GM12878 (cell line): ENCODE results near the gene GOLIM4. TPM values are rescaled to one million over a fixed set of nuclear protein-coding genes. Genes with fewer than 3 reads are reported as not detected.

Source experiments
- ATAC-seq: fragments of 200-7000 bp; cut with Tn5 transposase; 3 replicates; pipeline ENCODE4 v1.9.1; 2020; ENCODE audit warnings: mild to moderate bottlenecking, moderate library complexity
- BruUV-seq: library from RNA; stranded (reverse); fragments of 400-500 nt; replicated peaks from 2 replicates; lab custom pipeline; 2021; lab: Mats Ljungman, UMichigan
- CTCF ChIA-PET: fragments of 300-600 bp; sonication (Branson Sonifier 250); formaldehyde crosslinking; extraction: SDS; loops from one replicate; lab custom pipeline; 2021; ENCODE audit warnings: inconsistent platforms; lab: Yijun Ruan, JAX
- POLR2A ChIA-PET: fragments of 350-600 bp; formaldehyde crosslinking; extraction: SDS; loops from one replicate; lab custom pipeline; 2021; ENCODE audit warnings: inconsistent platforms; lab: Charles Lee
- RAD21 ChIA-PET: fragments of 300-600 bp; sonication (Branson Sonifier 250); formaldehyde crosslinking; loops from one replicate; lab custom pipeline; 2023; ENCODE audit warnings: antibody characterized with exemption; ENCODE audit not compliant: unreplicated experiment; lab: Charles Lee
- SMC1A ChIA-PET: fragments of 300-600 bp; sonication (Branson Sonifier 250); formaldehyde crosslinking; loops from one replicate; lab custom pipeline; 2023; ENCODE audit not compliant: unreplicated experiment, uncharacterized antibody; lab: Charles Lee
- DNase-seq: peaks from one replicate; pipeline ENCODE4 v3.0.0-alpha.2; 2011; ENCODE audit warnings: low read depth, low spot score
- FAIRE-seq: peaks from 3 replicates; lab custom pipeline; 2011; peaks lifted over from hg19 to GRCh38; lab: Jason Lieb, UNC
- H2AFZ ChIP-seq: 2 replicates; pipeline ENCODE4 v1.6.0; 2011; ENCODE audit warnings: low read depth, low read length, control low read depth; ENCODE audit not compliant: control insufficient read depth
- H3K27ac ChIP-seq: 2 replicates; pipeline ENCODE4 v1.5.1; 2011; ENCODE audit warnings: control low read depth; ENCODE audit not compliant: control insufficient read depth, insufficient read depth
- H3K27me3 ChIP-seq, 2 experiments: replicated peaks in 1 of 2; 2 replicates each; pipeline versions ENCODE4 v1.6.0 to v1.6.1; 2011; ENCODE audit warnings: low read length in 1 of 2; ENCODE audit not compliant: control insufficient read depth in 2 of 2, insufficient read depth in 2 of 2
- H3K36me3 ChIP-seq, 2 experiments: 2 replicates each; pipeline ENCODE4 v1.5.1; 2011; ENCODE audit warnings: low read length in 1 of 2; ENCODE audit not compliant: control insufficient read depth in 2 of 2, insufficient read depth in 2 of 2
- H3K4me1 ChIP-seq: 2 replicates; pipeline ENCODE4 v1.6.1; 2011; ENCODE audit warnings: mild to moderate bottlenecking, low read length, moderate library complexity, mixed read lengths; ENCODE audit not compliant: control insufficient read depth, insufficient read depth
- H3K4me2 ChIP-seq: 2 replicates; pipeline ENCODE4 v1.6.0; 2011; ENCODE audit warnings: control low read depth; ENCODE audit not compliant: control insufficient read depth, insufficient read depth
- H3K4me3 ChIP-seq: fragments of 200-600 bp; sonication (generic); 2 replicates; pipeline ENCODE4 v1.5.1; 2016
- H3K79me2 ChIP-seq: 2 replicates; pipeline ENCODE4 v1.6.0; 2011; ENCODE audit warnings: low read length; ENCODE audit not compliant: control insufficient read depth, insufficient read depth
- H3K9ac ChIP-seq: 2 replicates; pipeline ENCODE4 v1.8.0; 2011; ENCODE audit warnings: low read length, control low read depth, mixed read lengths; ENCODE audit not compliant: control insufficient read depth, insufficient read depth
- H3K9me3 ChIP-seq: replicated peaks from 3 replicates; pipeline ENCODE4 v1.5.1; 2011; ENCODE audit warnings: mild to moderate bottlenecking, low read length; ENCODE audit not compliant: control insufficient read depth, insufficient read depth
- H4K20me1 ChIP-seq: 2 replicates; pipeline ENCODE4 v1.6.0; 2011; ENCODE audit not compliant: control insufficient read depth, insufficient read depth
- ATF7 ChIP-seq: fragments of 450-650 bp; IDR thresholded peaks from 2 replicates; pipeline ENCODE4 v1.6.1; 2016; ENCODE audit warnings: low read depth, mild to moderate bottlenecking
- JUNB ChIP-seq: IDR thresholded peaks from 2 replicates; pipeline ENCODE4 v1.6.1; 2016; ENCODE audit warnings: antibody characterized with exemption, mild to moderate bottlenecking
- NR2F1 ChIP-seq: fragments of 450-650 bp; conservative IDR thresholded peaks from 2 replicates; pipeline ENCODE4 v1.6.1; 2017; ENCODE audit warnings: mild to moderate bottlenecking
- STAT3 ChIP-seq: IDR thresholded peaks from 2 replicates; pipeline ENCODE4 v1.6.1; 2011; ENCODE audit warnings: low read depth, low read length, improper control_type of control experiment
- ZBTB11 ChIP-seq: fragments of 450-650 bp; formaldehyde crosslinking; IDR thresholded peaks from 2 replicates; pipeline ENCODE4 v1.5.0; 2022; ENCODE audit warnings: mild to moderate bottlenecking, missing genetic modification characterization
- ZNF217 ChIP-seq: fragments of 450-650 bp; IDR thresholded peaks from 2 replicates; pipeline ENCODE4 v1.6.1; 2017; ENCODE audit warnings: antibody characterized with exemption, mild to moderate bottlenecking
- WGBS: methylation state at CpG from one replicate; pipeline ENCODE4 v1.1.6; 2016; ENCODE audit warnings: low lambda C conversion rate; ENCODE audit not compliant: insufficient replicate concordance, insufficient coverage; ENCODE audit errors: missing lambda C conversion rate; 5-methylcytosine and 5-hydroxymethylcytosine counted together
- in situ Hi-C: fragments of 300-500 bp; cut with MboI; formaldehyde crosslinking; loops from 9 replicates; pipeline ENCODE4 v1.14.3; 2018; ENCODE audit warnings: mixed read lengths
- intact Hi-C: fragments of 100-400 bp; cut with micrococcal nuclease; formaldehyde crosslinking; loops from one replicate; pipeline ENCODE4 v1.14.2; 2022; ENCODE audit not compliant: unreplicated experiment
- polyA plus RNA-seq, 11 experiments: library from polyadenylated mRNA; depleted of rRNA in 4 of 11; unstranded in 6 of 11; stranded (reverse) in 5 of 11; fragments of >200 nt; fragmentation: Nextera tagmentation in 4 of 11; fragmentation: Illumina TruSeq in 1 of 11; extraction: Ambion mirVana in 4 of 11; extraction: Trizol in 1 of 11; gene quantifications; 1 replicate in 1 of 11; 2 replicates in 10 of 11; pipeline versions ENCODE4 v1.2.1 to v1.2.3, GENCODE V29; 2011 to 2016; ENCODE audit warnings: inconsistent platforms in 2 of 11, missing spikeins in 2 of 11, low read depth in 1 of 11
- total RNA-seq, 4 experiments: library from RNA; depleted of rRNA in 3 of 4; stranded (reverse); fragments of >200 nt in 3 of 4; fragmentation: Illumina TruSeq in 1 of 4; extraction: Trizol in 1 of 4; gene quantifications; 2 replicates each; pipeline versions ENCODE4 v1.2.1 to v1.2.3, GENCODE V29; 2013 to 2021
- TF ChIP-seq, protein P1 (sequence below), 3 experiments: IDR thresholded peaks in 2 of 3; conservative IDR thresholded peaks in 1 of 3; 2 replicates each; pipeline ENCODE4 v1.5.1; 2011; ENCODE audit warnings: low read depth in 3 of 3, low read length in 3 of 3, mild to moderate bottlenecking in 3 of 3, control low read depth in 2 of 3, moderate library complexity in 2 of 3, inconsistent platforms in 1 of 3, mixed read lengths in 1 of 3; ENCODE audit not compliant: control insufficient read depth in 2 of 3, insufficient read depth in 1 of 3; ENCODE audit errors: extremely low read depth in 1 of 3

GOLIM4 gene
- total and polyA plus RNA-seq, 10 of the 15 experiments (the other 5 are each of a cell fraction or from before 2014, with no cell fraction given) = 11.1 to 32.4 (median 19.3) TPM

DNA sequence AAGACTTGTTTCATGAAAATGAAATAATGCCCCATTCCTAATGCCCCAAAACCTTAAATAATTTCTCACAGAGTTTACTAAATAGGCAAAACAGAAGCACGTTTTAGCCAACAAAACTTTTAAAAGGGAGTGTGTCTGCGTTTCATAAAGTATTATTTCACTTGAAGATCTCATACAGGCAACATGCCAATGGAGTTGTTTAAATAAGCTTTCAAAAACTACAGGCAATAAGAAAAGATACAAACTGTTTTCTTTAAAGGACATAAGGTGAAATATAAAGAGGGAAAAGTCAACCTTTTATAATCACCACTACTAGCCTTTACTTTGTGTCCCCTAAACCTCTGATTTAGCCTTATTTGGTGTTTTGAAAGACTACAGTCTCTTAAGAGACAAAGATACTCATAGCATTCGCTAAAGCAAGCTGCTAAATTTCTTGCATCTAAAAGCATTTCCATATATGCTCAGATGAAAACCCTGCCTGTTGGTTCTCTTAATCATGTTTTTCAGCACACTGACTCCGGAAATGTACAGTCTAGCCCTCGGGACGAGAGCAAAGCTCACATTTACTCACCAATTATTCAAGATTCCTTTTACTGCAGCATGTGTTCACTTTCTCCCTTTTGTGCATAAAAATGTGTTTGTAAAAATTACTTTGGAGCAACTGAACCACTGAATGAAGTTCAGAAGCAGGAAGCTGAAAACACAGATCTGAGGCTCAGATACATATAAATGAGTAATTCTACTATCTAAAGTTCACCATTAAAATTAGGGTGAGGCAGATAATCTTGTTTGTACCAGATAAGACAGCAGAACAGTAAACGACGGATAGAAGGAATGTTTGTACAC is 119.0 kb downstream of the GOLIM4 start:
- no peak for TF ChIP-seq ATF7
- no peak for TF ChIP-seq STAT3
- no peak for TF ChIP-seq ZBTB11 (CRISPR knock-in tag)
- TF ChIP-seq, protein P1, sequence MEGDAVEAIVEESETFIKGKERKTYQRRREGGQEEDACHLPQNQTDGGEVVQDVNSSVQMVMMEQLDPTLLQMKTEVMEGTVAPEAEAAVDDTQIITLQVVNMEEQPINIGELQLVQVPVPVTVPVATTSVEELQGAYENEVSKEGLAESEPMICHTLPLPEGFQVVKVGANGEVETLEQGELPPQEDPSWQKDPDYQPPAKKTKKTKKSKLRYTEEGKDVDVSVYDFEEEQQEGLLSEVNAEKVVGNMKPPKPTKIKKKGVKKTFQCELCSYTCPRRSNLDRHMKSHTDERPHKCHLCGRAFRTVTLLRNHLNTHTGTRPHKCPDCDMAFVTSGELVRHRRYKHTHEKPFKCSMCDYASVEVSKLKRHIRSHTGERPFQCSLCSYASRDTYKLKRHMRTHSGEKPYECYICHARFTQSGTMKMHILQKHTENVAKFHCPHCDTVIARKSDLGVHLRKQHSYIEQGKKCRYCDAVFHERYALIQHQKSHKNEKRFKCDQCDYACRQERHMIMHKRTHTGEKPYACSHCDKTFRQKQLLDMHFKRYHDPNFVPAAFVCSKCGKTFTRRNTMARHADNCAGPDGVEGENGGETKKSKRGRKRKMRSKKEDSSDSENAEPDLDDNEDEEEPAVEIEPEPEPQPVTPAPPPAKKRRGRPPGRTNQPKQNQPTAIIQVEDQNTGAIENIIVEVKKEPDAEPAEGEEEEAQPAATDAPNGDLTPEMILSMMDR (IDR thresholded peaks at IDR 0.05 in 2 of 3, conservative IDR thresholded peaks at IDR 0.05 in 1 of 3; ENCODE audit: control insufficient read depth in 2 of 3, extremely low read depth in 1 of 3, insufficient read depth in 1 of 3, low read depth in 3 of 3, low read length in 3 of 3) = no peak
- no peak for TF ChIP-seq NR2F1
- no peak for TF ChIP-seq JUNB
- TF ChIP-seq ZNF217 = no peak
- H3K9me3 ChIP-seq = no peaks in the 10 kb centered on the region
- in situ Hi-C loops = no loop called here
- BruUV-seq = no TSS peak
- 30% methylated on average over 8 of the region's 8 CpGs for WGBS
- H2AFZ ChIP-seq = no peak overlapping the region
- POLR2A ChIA-PET = no interaction called here
- H3K4me1 ChIP-seq = no peaks in the 10 kb centered on the region
- RAD21 ChIA-PET = no interaction called here
- H3K4me2 ChIP-seq = no peak overlapping the region
- no peaks in the 10 kb centered on the region for H4K20me1 ChIP-seq
- H3K36me3 ChIP-seq = no peaks in the 10 kb centered on the region
- H3K9ac ChIP-seq = no peak overlapping the region
- H3K27ac ChIP-seq = no peak overlapping the region
- DNase-seq (no peak), ATAC-seq (no peak), FAIRE-seq (no peak)
- no peaks in the 10 kb centered on the region for H3K79me2 ChIP-seq
- CTCF ChIA-PET = no interaction called here
- H3K4me3 ChIP-seq = no peak overlapping the region
- intact Hi-C loops = no loop called here
- SMC1A ChIA-PET = interaction anchor here (0.7 kb wide), 1 partner anchor 310 kb away, joined by 3 read pairs; no protein-coding TSS in a partner anchor
- no peaks in the 10 kb centered on the region; a peak in 2 of 4 replicates for H3K27me3 ChIP-seq
